ENCODE measurements around the gene ALAS1.

DNA sequence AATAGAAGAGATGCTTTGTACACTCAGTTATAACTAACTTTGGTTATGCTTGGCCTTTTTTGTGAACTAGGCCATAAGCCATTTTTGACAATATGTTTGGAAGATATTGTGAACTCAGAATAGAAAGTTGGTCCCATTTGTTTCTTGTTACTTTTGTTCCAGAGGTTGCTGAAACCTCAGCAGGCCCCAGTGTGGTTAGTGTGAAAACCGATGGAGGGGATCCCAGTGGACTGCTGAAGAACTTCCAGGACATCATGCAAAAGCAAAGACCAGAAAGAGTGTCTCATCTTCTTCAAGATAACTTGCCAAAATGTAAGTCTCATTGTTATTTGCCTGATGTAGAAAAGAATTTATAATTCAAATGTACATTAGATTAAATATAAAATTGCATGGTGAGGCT is 5.7 kb downstream of the ALAS1 start:
- no peak for TF ChIP-seq CTCF (IDR thresholded peaks at IDR 0.05; ENCODE audit: insufficient read depth, low read depth, low read length)
- no peak for TF ChIP-seq EZH2 (IDR thresholded peaks at IDR 0.05; ENCODE audit: insufficient read depth, low read length)
